ENCODE measurements around the gene TMEM63C.

DNA sequence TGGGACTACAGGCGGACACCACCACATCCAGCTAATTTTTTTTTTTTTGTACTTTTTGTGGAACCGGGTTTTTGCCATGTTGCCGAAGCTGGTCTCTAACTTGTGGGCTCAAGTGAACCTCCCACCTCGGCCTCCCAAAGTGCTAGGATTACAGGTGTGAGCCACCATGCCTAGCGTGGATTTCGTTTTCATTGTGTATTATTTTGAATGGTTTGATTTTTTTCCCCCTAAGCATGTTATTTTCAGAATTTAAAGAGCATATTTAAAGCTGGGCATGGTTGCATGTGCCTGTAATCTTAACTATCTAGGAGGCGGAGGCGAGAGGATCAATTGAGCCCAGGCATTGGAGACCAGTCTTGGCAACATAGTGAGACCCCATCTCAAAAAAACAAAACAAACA is 13.1 kb downstream of the TMEM63C start:
- TF ChIP-seq CTCF (optimal IDR thresholded peaks at IDR 0.05 in 1 of 3, IDR thresholded peaks at IDR 0.05 in 1 of 3, conservative IDR thresholded peaks at IDR 0.05 in 1 of 3; ENCODE audit: extremely low read depth in 1 of 3, insufficient read depth in 2 of 3, low read length in 3 of 3) = no peak
- TF ChIP-seq EZH2 (IDR thresholded peaks at IDR 0.05; ENCODE audit: low read length) = no peak
